RCC 7860 (cell line): ENCODE data around the gene PPM1M.

Source experiments
- DNase-seq: peaks from one replicate; pipeline ENCODE4 v3.0.0-alpha.2; 2015; ENCODE audit warnings: low spot score
- FAIRE-seq: peaks from 2 replicates; lab custom pipeline; 2012; peaks lifted over from hg19 to GRCh38; lab: Jason Lieb, UNC

Gene PPM1M

DNA sequence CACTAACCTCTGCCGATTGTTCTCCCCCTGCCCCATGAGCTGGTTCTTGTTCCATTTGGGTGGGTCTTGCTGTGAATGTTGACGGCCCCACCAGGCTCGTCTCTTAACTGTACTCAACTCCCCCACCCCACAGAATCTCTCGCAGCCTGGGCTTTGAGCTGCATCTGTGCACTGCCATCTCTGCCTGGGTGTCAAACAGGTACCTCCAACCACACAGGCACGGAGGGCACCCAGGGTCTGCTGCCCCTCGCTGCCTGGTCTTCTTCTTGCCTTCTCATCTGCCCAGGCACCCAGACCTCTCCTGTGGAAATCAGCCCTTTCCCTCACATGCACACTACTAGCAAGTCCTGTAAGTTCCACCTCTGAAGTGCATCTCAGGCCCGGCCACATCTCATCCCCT lies 30.2 kb upstream of the PPM1M start:
- FAIRE-seq, result no peak

GRCh38 chr3:52216585-52217408 lies 28.8 kb upstream of the PPM1M start:
- FAIRE-seq (peak; percentile 78), DNase-seq (peak; percentile 78)

More for the DNA sequence above, 30.2 kb upstream of the PPM1M start:
- DNase-seq, result no peak

DNA sequence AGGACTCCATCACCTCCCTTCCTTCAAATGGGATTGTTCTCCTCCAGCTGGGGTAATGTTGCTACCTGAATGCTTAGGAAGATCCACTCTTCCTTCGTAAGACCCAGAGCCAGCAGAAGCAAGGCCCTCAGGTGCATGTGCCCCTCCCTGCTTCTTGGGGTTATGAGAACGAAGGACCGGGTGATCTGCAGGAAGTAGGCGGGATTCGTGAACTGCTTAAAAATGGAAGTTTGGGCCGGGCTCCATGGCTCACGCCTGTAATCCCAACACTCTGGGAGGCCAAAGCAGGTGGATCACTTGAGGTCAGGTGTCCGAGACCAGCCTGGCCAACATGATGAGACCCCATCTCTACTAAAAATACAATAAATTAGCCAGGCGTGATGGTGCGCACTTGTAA lies 28.2 kb upstream of the PPM1M start:
- DNase-seq, result no peak
- no peak for FAIRE-seq

DNA sequence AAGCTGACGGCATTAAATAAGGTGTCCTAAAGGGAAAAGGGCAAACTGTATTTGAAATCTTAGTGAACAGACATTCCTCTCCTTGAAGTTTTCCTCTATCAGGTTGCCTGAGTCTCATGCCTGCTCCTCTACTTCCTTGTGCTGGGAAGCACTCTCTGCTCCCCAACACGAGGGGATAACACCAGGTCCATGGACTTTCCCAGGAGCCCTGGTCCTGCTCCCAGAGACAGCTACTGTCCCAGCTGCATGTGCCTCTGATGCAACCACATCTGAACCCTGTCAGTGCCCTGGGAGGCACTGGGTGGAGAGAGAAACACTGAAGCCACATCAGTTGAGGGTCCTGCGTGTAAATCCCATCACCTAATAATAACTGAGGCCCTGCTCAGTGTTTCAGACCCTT lies 27.5 kb upstream of the PPM1M start:
- FAIRE-seq, result no peak
- DNase-seq, result no peak

DNA sequence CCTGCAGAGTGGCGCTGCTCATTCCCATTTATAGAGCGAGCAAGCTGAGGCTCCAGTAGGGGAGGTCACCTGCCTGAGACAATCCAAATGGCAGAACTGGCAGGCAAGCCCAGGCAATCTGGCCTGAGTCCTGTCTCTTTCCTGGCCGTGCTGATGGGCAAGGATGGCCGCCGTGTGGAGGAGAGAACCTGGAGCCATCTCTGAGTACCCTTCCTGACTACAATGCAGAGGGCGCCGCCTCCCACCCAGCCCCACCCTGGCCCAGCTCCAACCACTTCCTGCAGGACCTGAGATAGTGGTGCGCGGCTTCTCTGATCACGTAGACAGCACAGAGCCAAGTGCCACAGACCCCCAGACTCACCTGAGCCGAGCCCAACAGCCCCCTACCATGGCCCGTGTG lies 27.1 kb upstream of the PPM1M start:
- FAIRE-seq, result no peak
- no peak for DNase-seq

GRCh38 chr3:52218937-52219650 lies 26.5 kb upstream of the PPM1M start:
- DNase-seq (no peak), FAIRE-seq (no peak)

- no peak for FAIRE-seq
- DNase-seq, result peak; percentile 46
Measured at GRCh38 chr3:52220380-52221026, 25.1 kb upstream of the PPM1M start.

GRCh38 chr3:52221141-52221562 lies 24.4 kb upstream of the PPM1M start:
- DNase-seq, result no peak
- no peak for FAIRE-seq

DNA sequence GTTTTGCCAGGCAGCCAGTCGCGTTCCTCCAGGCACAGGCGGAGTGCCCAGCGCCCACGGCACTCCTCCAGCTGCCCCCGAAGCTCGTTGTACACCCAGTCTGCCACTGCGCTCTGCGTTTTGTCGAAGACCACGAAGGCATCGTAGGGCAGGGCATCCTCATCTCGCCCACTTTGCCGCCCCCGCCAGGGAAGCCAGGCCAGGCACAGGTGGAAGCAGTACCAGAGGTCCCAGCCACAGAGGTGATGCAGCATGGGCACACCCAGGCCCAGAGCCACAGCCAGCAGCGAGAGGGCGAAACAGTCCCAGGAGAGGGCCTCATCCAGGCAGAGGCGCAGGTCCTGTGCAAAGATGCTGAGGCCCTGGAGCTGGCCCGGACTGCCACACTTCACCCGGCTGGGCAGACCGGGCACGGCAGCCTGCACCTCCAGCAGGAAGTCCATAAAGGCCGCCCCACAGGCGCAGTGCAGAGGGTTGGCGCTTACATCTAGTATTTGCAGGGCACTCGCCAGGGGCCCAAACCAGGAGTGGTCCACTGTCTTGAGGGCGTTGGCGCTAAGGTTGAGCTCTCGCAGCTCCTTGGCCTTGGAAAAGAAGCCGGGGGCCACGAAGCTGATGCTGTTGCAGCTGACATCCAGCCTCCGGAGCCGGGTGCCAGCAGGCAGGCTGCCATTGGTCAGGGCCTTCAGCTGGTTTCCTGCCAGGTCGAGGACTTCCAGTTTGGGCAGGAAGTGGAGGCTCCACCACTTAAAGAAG lies 23.8 kb upstream of the PPM1M start:
- no peak for FAIRE-seq

DNA sequence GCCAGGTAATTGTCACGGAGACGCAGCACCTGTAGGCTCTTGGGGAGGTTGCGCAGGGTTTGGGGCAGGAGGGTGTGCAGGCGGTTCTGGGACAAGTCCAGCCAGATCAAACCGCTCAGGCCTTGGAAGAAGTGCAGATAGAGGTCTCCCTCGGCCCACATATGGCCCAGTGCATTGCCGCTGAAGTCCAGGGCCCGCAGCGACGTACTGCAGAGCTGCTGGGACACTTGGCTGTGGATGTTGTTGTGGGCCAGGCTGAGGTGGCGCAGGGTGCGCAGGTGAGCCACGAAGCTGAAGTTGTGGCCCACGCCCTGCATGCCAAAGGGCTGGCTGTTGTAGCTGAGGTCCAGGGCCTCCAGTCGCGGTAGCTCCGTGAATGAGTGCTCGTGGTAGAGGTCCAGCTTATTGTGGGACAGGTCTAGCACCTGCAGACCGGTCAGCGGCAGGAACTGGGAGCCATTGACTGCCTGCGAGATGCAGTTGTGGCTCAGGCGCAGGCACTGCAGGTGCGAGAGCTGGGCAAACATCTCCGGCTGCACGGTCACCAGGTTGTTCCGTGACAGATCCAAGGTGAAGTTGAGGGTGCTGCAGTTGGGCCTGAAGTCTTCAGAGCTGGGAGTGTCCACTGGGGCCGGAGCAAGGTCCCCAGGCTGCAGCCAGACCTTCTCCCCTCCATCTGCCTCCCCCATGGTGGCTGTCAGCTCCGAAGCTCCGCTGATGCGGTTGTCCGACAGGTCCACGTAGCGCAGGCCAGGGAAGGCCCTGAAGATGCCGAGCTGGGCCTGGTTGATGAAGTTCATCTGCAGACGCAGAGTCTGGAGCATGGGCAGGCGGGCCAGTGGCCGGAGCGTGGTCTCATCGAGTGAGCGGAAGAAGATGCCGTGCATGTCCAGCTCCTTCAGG lies 23.0 kb upstream of the PPM1M start:
- FAIRE-seq (no peak), DNase-seq (no peak)

More for the DNA sequence above, 23.8 kb upstream of the PPM1M start:
- no peak for DNase-seq

GRCh38 chr3:52223449-52224408 lies 21.8 kb upstream of the PPM1M start:
- DNase-seq, result no peak
- FAIRE-seq, result no peak

- no peak for FAIRE-seq
- no peak for DNase-seq
Measured at GRCh38 chr3:52225452-52226228, 19.9 kb upstream of the PPM1M start, which contains the start of gene TLR9. TLR9 (minus strand) TSS chr3:52225645; CDS start chr3:52225529, 116 bp downstream.

- FAIRE-seq (no peak), DNase-seq (no peak)
Measured at GRCh38 chr3:52226229-52226817, 19.2 kb upstream of the PPM1M start.

DNA sequence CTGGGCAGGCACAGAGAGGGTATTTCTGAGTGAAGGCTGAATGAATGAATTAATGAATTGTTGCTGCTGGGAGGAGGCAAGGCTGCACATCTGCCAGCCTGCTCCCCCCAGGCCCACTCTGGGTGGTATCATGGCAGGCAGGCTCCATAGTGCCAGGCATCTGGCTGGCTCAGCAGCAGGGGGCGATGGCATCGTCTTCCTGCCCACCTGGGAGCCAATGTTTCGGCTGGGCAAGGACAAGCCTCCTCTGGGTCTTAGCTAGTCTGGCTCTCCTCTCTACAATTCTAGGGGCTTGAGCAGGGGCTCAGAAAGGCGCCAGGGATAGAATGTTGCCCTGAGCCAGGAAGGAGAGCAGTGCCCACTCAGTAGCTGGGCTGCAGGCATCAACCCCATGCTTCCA lies 18.4 kb upstream of the PPM1M start:
- DNase-seq (no peak), FAIRE-seq (no peak)

DNA sequence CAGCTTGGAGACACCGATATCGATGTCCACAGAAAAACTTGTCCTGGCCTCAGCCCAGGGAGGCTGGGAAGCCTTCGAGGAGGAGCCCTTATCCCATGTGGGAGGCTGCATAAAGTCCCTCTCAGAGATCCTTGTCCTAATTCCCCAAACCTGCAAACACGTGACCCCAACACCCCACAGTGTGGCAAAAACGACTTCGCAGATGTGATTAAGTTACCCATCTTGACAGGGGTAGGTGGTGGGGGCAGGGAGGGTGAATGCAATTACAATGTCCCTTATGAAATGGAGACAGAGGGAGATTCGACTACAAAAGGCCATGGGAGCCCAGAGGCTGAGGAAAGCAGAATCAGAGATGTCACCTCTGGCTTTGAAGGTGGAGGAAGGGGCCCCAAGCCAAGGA lies 17.8 kb upstream of the PPM1M start:
- FAIRE-seq (no peak), DNase-seq (no peak)

GRCh38 chr3:52228266-52228665 lies 17.3 kb upstream of the PPM1M start:
- DNase-seq, result no peak
- no peak for FAIRE-seq

- no peak for FAIRE-seq
Measured at GRCh38 chr3:52228751-52229291, 16.7 kb upstream of the PPM1M start.

More at GRCh38 chr3:52228751-52229291, 16.7 kb upstream of the PPM1M start:
- no peak for DNase-seq
